A549 (cell line): ENCODE measurements around the gene KIF26A. TPM values are rescaled to one million over a fixed set of nuclear protein-coding genes. Genes with fewer than 3 reads are reported as not detected.

Experiments used
- ATAC-seq, 2 experiments: fragments of 200-7000 bp in 1 of 2; fragments of >200 bp in 1 of 2; cut with Nextera tagmentation in 1 of 2; cut with Tn5 transposase in 1 of 2; 3 replicates each; pipeline versions ENCODE4 v1.8.0 to v1.9.1; 2018 to 2020; ENCODE audit warnings: mild to moderate bottlenecking in 1 of 2, moderate library complexity in 1 of 2
- CTCF ChIA-PET: fragments of 300-600 bp; sonication (Branson Sonifier 250); formaldehyde crosslinking; extraction: SDS; loops from one replicate; lab custom pipeline; 2021; ENCODE audit warnings: antibody characterized with exemption, inconsistent platforms; lab: Yijun Ruan, JAX
- POLR2A ChIA-PET: fragments of 350-600 bp; formaldehyde crosslinking; extraction: SDS; loops from one replicate; lab custom pipeline; 2021; ENCODE audit warnings: antibody characterized with exemption, inconsistent platforms; lab: Yijun Ruan, JAX
- DNase-seq, 2 experiments: peaks; one replicate each; pipeline versions ENCODE4 v3.0.0 to v3.0.0-alpha.2; 2011 to 2016; ENCODE audit warnings: low read depth in 1 of 2, low spot score in 1 of 2
- FAIRE-seq: peaks from 2 replicates; lab custom pipeline; 2011; peaks lifted over from hg19 to GRCh38; lab: Jason Lieb, UNC
- H3K27ac ChIP-seq, 2 experiments: fragments of >200 bp; sonication (Bioruptor Twin); formaldehyde crosslinking; 3 replicates each; pipeline ENCODE4 v1.5.1; 2016 to 2017
- H3K4me1 ChIP-seq: fragments of >200 bp; sonication (Bioruptor Twin); formaldehyde crosslinking; 3 replicates; pipeline ENCODE4 v1.6.1; 2016
- H3K4me2 ChIP-seq: fragments of >200 bp; sonication (Bioruptor Twin); formaldehyde crosslinking; 3 replicates; pipeline ENCODE4 v1.6.1; 2016
- H3K4me3 ChIP-seq: fragments of >200 bp; sonication (Bioruptor Twin); formaldehyde crosslinking; 3 replicates; pipeline ENCODE4 v1.5.1; 2016
- H3K9me3 ChIP-seq: fragments of >200 bp; sonication (Bioruptor Twin); formaldehyde crosslinking; 3 replicates; pipeline ENCODE4 v1.6.1; 2016
- CBX2 ChIP-seq: fragments of 200-600 bp; sonication (generic); IDR thresholded peaks from 2 replicates; pipeline ENCODE4 v1.6.1; 2016; ENCODE audit warnings: low read depth, mild to moderate bottlenecking, borderline replicate concordance
- CEBPB ChIP-seq, 2 experiments: fragments of >200 bp in 1 of 2; sonication (Bioruptor Twin) in 1 of 2; formaldehyde crosslinking in 1 of 2; IDR thresholded peaks; 2 replicates each; pipeline ENCODE4 v1.6.1; 2012 to 2016
- CHD4 ChIP-seq: fragments of 200-600 bp; sonication (generic); IDR thresholded peaks from 2 replicates; pipeline ENCODE4 v1.6.1; 2016; ENCODE audit warnings: antibody characterized with exemption, mild to moderate bottlenecking, borderline replicate concordance
- CTCF ChIP-seq: fragments of >200 bp; sonication (Bioruptor Twin); formaldehyde crosslinking; IDR thresholded peaks from 3 replicates; pipeline ENCODE4 v1.5.1; 2016
- E2F6 ChIP-seq: IDR thresholded peaks from 2 replicates; pipeline ENCODE4 v1.6.1; 2012; ENCODE audit warnings: low read depth, borderline replicate concordance
- EHMT2 ChIP-seq: fragments of 200-600 bp; sonication (generic); IDR thresholded peaks from 2 replicates; pipeline ENCODE4 v1.6.1; 2016; ENCODE audit warnings: antibody characterized with exemption, low read depth, mild to moderate bottlenecking, moderate library complexity
- EP300 ChIP-seq, 2 experiments: fragments of >200 bp; sonication (Bioruptor Twin); formaldehyde crosslinking; IDR thresholded peaks; 2 replicates in 1 of 2; 3 replicates in 1 of 2; pipeline ENCODE4 v1.6.1; 2016 to 2017
- ESRRA ChIP-seq: fragments of 150-350 bp; IDR thresholded peaks from 2 replicates; pipeline ENCODE4 v1.6.1; 2014; ENCODE audit warnings: mild to moderate bottlenecking, low read length, borderline replicate concordance
- FOSB ChIP-seq: fragments of 250-450 bp; sonication (Bioruptor Pico); IDR thresholded peaks from 2 replicates; pipeline ENCODE4 v1.5.0; 2020; ENCODE audit warnings: mild to moderate bottlenecking, moderate library complexity
- FOSL2 ChIP-seq, 2 experiments: fragments of 450-650 bp in 1 of 2; fragments of >200 bp in 1 of 2; sonication (Bioruptor Twin) in 1 of 2; formaldehyde crosslinking; IDR thresholded peaks; 2 replicates each; pipeline versions ENCODE4 v1.5.0 to v1.6.1; 2016 to 2020; ENCODE audit warnings: mild to moderate bottlenecking in 1 of 2, moderate library complexity in 1 of 2
- HES2 ChIP-seq: fragments of >200 bp; sonication (Bioruptor Twin); formaldehyde crosslinking; IDR thresholded peaks from 2 replicates; pipeline ENCODE4 v1.6.1; 2016
- HMGXB4 ChIP-seq: fragments of 250-450 bp; sonication (Bioruptor Pico); IDR thresholded peaks from 2 replicates; pipeline ENCODE4 v1.5.0; 2021; ENCODE audit warnings: mild to moderate bottlenecking, moderate library complexity, borderline replicate concordance
- HOXB5 ChIP-seq: fragments of 250-450 bp; sonication (Bioruptor Pico); IDR thresholded peaks from 2 replicates; pipeline ENCODE4 v1.5.0; 2020; ENCODE audit warnings: mild to moderate bottlenecking, moderate library complexity
- JUN ChIP-seq, 2 experiments: fragments of >200 bp; sonication (Bioruptor Twin); formaldehyde crosslinking; IDR thresholded peaks; 2 replicates in 1 of 2; 3 replicates in 1 of 2; pipeline ENCODE4 v1.6.1; 2016 to 2017
- KDM1A ChIP-seq: fragments of 200-600 bp; sonication (generic); IDR thresholded peaks from 2 replicates; pipeline ENCODE4 v1.6.1; 2016; ENCODE audit warnings: low read depth, mild to moderate bottlenecking
- KDM5A ChIP-seq: fragments of 200-600 bp; sonication (generic); IDR thresholded peaks from 2 replicates; pipeline ENCODE4 v1.6.1; 2016; ENCODE audit warnings: antibody characterized with exemption, mild to moderate bottlenecking
- MAFK ChIP-seq: fragments of 450-650 bp; IDR thresholded peaks from 2 replicates; pipeline ENCODE4 v1.6.1; 2014; ENCODE audit not compliant: partially characterized antibody
- MYC ChIP-seq: IDR thresholded peaks from 2 replicates; pipeline ENCODE4 v1.6.1; 2012; ENCODE audit warnings: mild to moderate bottlenecking, inconsistent platforms, low read length, improper control_type of control experiment, borderline replicate concordance
- NFE2L2 ChIP-seq: fragments of 150-350 bp; conservative IDR thresholded peaks from 2 replicates; pipeline ENCODE4 v1.6.1; 2014; ENCODE audit warnings: low read length
- NPAS2 ChIP-seq: fragments of 250-450 bp; sonication (Bioruptor Pico); IDR thresholded peaks from 2 replicates; pipeline ENCODE4 v1.8.0; 2022; ENCODE audit warnings: mild to moderate bottlenecking, moderate library complexity, borderline replicate concordance
- NR3C1 ChIP-seq: fragments of >200 bp; sonication (Bioruptor Twin); formaldehyde crosslinking; IDR thresholded peaks from 3 replicates; pipeline ENCODE4 v1.6.1; 2017
- POLR2A ChIP-seq: IDR thresholded peaks from 2 replicates; pipeline ENCODE4 v1.6.1; 2012; ENCODE audit warnings: mild to moderate bottlenecking, low read length
- RCOR1 ChIP-seq: fragments of 150-350 bp; IDR thresholded peaks from 2 replicates; pipeline ENCODE4 v1.6.1; 2014; ENCODE audit warnings: antibody characterized with exemption, low read length, low read depth
- REST ChIP-seq: fragments of 200-600 bp; sonication (generic); IDR thresholded peaks from 2 replicates; pipeline ENCODE4 v1.6.1; 2016; ENCODE audit warnings: antibody characterized with exemption, mild to moderate bottlenecking, moderate library complexity
- RNF2 ChIP-seq: fragments of 200-600 bp; sonication (generic); IDR thresholded peaks from 2 replicates; pipeline ENCODE4 v1.6.1; 2016; ENCODE audit warnings: low read depth, mild to moderate bottlenecking, antibody characterized with exemption, moderate library complexity, borderline replicate concordance
- SMC3 ChIP-seq: fragments of >200 bp; sonication (Bioruptor Twin); formaldehyde crosslinking; IDR thresholded peaks from 3 replicates; pipeline ENCODE4 v1.6.1; 2018; ENCODE audit warnings: inconsistent platforms
- SREBF2 ChIP-seq: fragments of 450-650 bp; IDR thresholded peaks from 2 replicates; pipeline ENCODE4 v1.6.1; 2014; ENCODE audit warnings: mild to moderate bottlenecking, moderate library complexity
- TFCP2L1 ChIP-seq: fragments of 250-450 bp; sonication (Bioruptor Pico); IDR thresholded peaks from 2 replicates; pipeline ENCODE4 v1.5.0; 2021; ENCODE audit warnings: mild to moderate bottlenecking
- ZFP36 ChIP-seq: fragments of 450-650 bp; IDR thresholded peaks from 2 replicates; pipeline ENCODE4 v1.6.1; 2014; ENCODE audit warnings: borderline replicate concordance; ENCODE audit not compliant: partially characterized antibody
- ZNF302 ChIP-seq: fragments of 250-450 bp; sonication (Bioruptor Pico); IDR thresholded peaks from 2 replicates; pipeline ENCODE4 v1.9.0; 2021; ENCODE audit warnings: inconsistent platforms, mild to moderate bottlenecking, moderate library complexity
- WGBS: methylation state at CpG from one replicate; pipeline ENCODE4 v1.1.6; 2017; ENCODE audit errors: missing lambda C conversion rate; 5-methylcytosine and 5-hydroxymethylcytosine counted together
- polyA plus RNA-seq, 4 experiments: library from polyadenylated mRNA; depleted of rRNA in 3 of 4; stranded (reverse); fragments of >200 nt; fragmentation: RNase III in 1 of 4; extraction: RNeasy Plus Mini Kit Qiagen cat#74134 plus additional on column Dnase treatment in 1 of 4; gene quantifications; 2 replicates in 3 of 4; 3 replicates in 1 of 4; pipeline ENCODE4 v1.2.3, GENCODE V29; 2011 to 2017

Gene KIF26A
- polyA plus RNA-seq, 2 of the 4 experiments (the other 2 are of a cell fraction), result 0.28 to 2.3 TPM

GRCh38 chr14:104155513-104155912 lies 17.1 kb downstream of the KIF26A start:
- Histone ChIP-seq H3K4me2 (no peak overlapping the region), H3K4me3 (no peak overlapping the region), H3K9me3 (no peaks in the 10 kb centered on the region), H3K4me1 (no peaks in the 10 kb centered on the region), H3K27ac (no peak overlapping the region)
- TF ChIP-seq HMGXB4 (CRISPR knock-in tag), result no peak
- no peak for TF ChIP-seq E2F6
- no peak for TF ChIP-seq KDM1A
- TF ChIP-seq KDM5A, result no peak
- no peak for TF ChIP-seq ESRRA
- no peak for TF ChIP-seq RCOR1
- TF ChIP-seq HES2, result no peak
- no peak for TF ChIP-seq NFE2L2
- TF ChIP-seq EHMT2, result no peak
- no peak for TF ChIP-seq ZFP36
- no peak for TF ChIP-seq TFCP2L1 (CRISPR knock-in tag)
- TF ChIP-seq POLR2A, result no peak
- TF ChIP-seq MAFK, result no peak
- TF ChIP-seq CEBPB (IDR thresholded peaks at IDR 0.05), result no peak
- TF ChIP-seq MYC, result no peak
- TF ChIP-seq JUN (IDR thresholded peaks at IDR 0.05), result no peak
- TF ChIP-seq CHD4, result no peak
- TF ChIP-seq SREBF2, result no peak
- no peak for TF ChIP-seq ZNF302 (CRISPR knock-in tag)
- no peak for TF ChIP-seq REST
- ChIA-PET POLR2A (no interaction called here), CTCF (interaction anchor here (0.6 to 1.9 kb wide), 2 partner anchors 11 to 18 kb away, joined by 3 to 6 read pairs; no protein-coding TSS in a partner anchor)
- FAIRE-seq (no peak), ATAC-seq (no peak), DNase-seq (no peak)
- WGBS, result 97% methylated on average over 15 of the region's 29 CpGs

- Histone ChIP-seq H3K4me1 (no peaks in the 10 kb centered on the region), H3K4me3 (no peak overlapping the region), H3K9me3 (no peaks in the 10 kb centered on the region), H3K27ac (no peak overlapping the region), H3K4me2 (no peak overlapping the region)
- DNase-seq, result no peak
- ATAC-seq, result no peak
- 89% methylated on average over 5 of the region's 5 CpGs for WGBS
- no peak for FAIRE-seq
- ChIA-PET POLR2A (no interaction called here), CTCF (interaction anchor here (1.3 to 1.9 kb wide), 2 partner anchors 12 to 408 kb away, joined by 5 to 6 read pairs; no protein-coding TSS in a partner anchor)
- TF ChIP-seq CBX2 (no peak), RNF2 (no peak), SMC3 (no peak), NR3C1 (no peak), EP300 (IDR thresholded peaks at IDR 0.05) (no peak), FOSL2 (IDR thresholded peaks at IDR 0.05) (no peak), FOSL2 (CRISPR knock-in tag; IDR thresholded peaks at IDR 0.05) (no peak), NPAS2 (CRISPR knock-in tag) (no peak), CTCF (no peak), FOSB (CRISPR knock-in tag) (no peak), EHMT2 (no peak), CHD4 (no peak), HOXB5 (CRISPR knock-in tag) (no peak)
Measured at GRCh38 chr14:104156142-104156541, 17.8 kb downstream of the KIF26A start.
